HG03520 (cell line): ENCODE results near the gene OTUB1.
"Not testable (repeated sequence)": the region's sequence is repeated elsewhere in the genome, so short reads cannot be mapped to it uniquely, and the experiment has no call there.

Experiments
- ATAC-seq: cut with Tn5 transposase; IDR thresholded peaks from one replicate; pipeline ENCODE4 v1.9.1; 2021; ENCODE audit warnings: mild to moderate bottlenecking, moderate library complexity; ENCODE audit not compliant: unreplicated experiment

The OTUB1 gene

DNA sequence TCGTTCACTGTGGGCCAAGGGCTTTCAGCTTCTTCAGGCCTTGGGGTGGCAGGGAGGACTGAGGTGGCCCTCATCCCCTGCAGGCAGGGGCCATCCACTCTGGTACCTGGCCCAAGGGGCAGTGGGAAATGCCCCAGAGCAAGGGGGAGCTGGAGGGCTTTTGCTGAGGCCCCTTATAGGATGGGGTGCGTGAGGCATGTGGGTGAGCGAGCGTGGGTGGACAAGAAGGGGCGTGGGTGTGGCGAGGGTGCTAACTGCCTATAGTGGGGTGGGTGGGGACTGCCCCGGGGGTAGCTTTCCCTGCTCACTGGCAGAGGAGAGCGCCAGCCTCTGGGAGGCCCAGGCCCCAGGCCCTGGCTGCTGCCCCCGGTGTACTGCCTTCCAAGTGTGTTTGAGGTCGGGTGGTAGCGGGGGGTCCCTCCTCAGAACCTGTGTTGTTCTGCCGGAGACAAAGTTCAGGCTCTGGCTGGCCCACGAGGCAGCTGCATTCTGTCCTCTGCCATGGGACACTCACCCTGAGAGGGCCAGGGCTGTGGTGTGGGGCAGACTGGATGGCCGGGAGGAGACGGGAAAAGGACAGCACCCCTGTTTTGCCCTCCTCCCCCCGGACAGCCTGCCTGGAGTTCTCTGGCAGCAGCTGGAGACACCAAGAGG is 52.9 kb downstream of the OTUB1 start:
- no peak for ATAC-seq

DNA sequence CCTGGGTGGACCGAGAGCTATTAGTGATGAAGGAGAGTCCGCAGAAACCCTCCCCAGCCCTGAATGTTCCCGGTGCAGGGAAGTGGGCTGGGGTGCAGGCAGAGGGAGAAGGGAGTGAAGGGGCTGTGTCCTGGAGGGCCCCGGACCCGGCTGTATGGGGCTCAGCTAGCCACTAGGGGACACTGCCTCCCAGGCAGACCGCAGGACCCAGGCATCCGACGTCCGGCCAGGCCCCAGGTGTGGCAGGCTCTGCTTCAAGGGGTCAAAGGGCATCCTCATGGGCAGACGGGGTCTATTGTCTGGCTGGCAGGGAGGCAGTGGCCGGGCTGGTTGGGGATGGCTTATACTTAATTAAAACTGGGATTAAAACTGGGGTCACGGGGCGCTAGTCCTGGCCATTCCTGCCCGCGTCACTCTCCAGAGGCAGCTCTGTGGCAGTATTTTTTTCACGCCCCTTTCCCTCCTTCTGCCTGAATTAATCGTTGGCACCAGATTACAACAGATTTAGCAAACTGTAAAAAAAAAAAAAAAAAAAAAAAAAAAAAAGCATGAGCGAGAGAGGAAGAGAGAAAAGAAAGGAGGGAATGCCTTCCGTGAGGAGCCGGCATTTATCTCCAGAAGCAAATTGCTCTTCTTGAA is 54.6 kb downstream of the OTUB1 start:
- no peak for ATAC-seq

DNA sequence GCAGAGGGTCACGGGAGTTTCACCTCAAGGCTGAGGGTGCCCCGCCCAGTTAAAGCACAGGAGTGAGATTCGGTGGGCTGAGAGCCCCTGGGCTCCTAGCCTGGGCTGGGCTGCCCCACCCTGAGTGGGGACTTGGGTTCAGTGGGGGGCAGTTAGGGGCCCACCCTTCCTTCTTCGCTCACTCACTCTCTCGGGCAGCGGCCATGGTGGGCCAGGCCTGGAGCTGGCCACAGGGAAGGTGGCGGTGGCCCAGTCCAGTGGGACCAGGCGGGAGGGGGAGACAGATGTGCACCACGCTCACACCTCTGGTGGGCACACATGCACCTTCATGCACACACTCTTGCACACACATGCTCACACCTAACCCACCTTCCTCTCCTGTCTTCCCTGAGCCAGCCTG is 55.6 kb downstream of the OTUB1 start:
- ATAC-seq, result no peak

DNA sequence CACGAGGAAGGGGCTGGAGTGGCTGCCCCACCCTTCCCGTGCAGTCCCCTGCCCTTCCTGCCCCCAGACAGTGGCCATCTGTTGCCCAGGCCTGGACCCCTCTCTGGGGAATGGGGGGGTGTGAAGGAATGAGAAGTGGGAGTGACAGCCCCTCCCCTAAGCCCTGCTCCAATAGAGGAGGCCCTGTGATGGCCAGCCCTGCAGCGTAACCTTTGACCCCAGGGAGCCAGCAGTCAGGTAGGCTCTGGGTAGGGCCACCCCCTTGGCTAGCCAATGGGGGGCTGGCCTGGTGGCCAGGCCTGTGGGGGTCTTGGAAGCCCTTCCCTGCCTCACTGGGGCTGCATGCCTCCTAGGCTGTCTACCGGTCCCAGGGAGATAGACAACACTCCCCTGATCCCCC is 56.1 kb downstream of the OTUB1 start:
- no peak for ATAC-seq

DNA sequence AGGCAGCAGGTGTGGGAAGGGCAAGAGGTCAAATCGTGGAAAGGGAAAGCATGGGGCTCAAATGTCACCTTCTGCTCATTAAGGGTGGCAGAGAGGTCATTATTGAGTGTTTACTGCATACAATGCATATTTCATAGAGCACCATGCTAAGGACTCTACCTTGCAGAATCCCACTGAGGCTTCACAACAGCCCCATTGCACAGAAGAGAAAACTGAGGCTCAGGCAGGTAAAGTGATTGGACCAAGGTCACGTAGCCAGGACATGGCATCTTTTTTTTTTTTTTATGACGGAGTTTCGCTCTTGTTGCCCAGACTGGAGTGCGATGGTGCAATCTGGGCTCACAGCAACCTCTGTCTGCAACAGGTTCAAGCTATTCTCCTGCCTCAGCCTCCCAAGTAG is 57.3 kb downstream of the OTUB1 start:
- ATAC-seq, result no peak

DNA sequence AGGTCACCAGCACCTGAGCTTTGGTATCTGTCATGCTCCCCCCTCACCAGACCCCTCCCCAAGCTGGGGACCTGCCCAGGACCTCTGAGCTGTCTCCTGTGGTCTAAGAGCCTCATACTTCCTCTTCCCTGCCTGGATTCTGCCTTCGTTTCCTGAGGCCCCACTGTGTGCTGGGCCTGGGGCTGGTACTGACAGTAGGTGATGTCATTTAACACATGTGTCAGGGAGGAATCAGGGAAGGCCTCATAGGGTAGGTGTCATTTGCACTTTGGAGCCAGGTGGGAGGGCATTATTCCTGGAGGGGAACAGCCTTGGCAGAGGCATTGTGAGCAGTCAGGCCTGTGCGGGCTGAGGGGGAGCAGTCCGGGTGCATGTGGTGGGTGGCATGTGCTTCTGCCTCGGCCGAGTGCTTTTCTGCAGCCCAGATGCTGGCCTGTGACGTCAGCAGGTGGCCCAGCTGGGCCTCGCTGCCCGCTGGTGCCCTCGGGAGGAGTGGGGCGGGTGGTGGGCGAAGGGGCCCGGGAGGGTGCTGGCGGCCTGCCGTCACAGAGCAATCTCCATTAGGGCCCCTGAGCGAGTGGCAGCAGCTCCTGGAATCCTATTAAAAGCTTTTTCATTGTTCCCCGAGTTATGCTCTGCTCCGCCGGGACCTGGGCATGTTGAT is 58.6 kb downstream of the OTUB1 start:
- no peak for ATAC-seq

DNA sequence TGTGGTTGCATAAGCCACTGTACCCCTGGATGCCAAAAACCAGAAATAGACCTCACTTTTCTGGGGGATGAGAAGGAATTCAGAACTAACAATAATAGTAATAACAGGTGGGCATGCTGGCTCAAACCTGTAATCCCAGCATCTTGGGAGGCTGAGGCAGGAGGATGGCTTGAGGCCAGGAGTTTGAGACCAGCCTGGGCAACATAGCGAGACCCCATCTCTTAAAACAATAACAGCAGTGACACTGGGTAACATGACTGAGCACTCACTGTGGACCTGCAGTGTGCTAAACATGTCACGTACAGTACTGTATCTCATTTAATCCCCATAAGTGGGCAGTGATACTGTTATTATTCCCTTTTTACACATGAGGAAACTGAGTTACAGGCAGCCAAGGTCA is 59.5 kb downstream of the OTUB1 start:
- no peak for ATAC-seq

DNA sequence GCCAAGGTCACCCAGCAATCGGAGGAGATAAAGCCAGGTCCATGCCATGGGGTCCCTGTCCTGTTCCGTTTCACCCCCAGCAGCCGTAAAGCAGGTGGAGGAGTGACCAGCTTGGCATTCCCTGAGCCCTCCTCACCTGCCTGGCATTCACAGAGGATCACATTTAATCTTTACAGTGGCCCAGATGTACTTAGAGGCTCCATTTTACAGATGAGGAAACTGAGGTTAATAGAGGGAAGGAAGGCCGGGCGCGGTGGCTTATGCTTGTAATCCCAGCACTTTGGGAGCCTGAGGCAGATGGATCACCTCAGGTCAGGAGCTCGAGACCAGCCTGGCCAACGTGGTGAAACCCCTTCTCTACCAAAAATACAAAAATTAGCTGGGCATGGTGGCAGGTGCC is 61.1 kb downstream of the OTUB1 start:
- ATAC-seq, result not testable (repeated sequence)
